ENCODE measurements around the gene TBC1D1. TPM values are rescaled to one million over a fixed set of nuclear protein-coding genes. Genes with fewer than 3 reads are reported as not detected.

The TBC1D1 gene
- total RNA-seq, 2 experiments from 2014 or later, result 40.7 to 46.5 TPM

DNA sequence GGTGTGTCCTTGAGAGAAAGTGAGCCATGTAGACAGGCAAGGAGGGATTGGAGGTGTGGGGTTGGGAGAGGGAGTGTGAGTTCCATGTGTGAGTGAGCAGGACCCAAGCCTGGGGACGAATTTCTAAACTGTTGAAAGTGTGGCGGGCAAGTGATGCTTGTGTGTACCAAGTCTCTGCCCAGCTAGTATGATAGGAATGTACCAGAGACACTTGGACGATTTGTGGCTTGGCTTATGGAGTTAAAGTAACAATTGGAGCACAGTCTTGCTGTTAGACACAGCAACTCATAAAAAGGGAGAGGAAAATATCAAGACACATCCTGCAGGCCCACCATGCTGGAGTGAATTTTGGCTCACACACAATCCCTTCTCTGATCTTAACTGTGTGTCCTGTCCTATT lies 77.9 kb downstream of the TBC1D1 start:
- Mint-ChIP-seq H3K4me1 (ENCODE audit: low read depth) (peaks cover 23% of the 10 kb centered on the region), H3K4me3 (no peak overlapping the region), H3K36me3 (ENCODE audit: low read depth) (peaks cover 7% of the 10 kb centered on the region), H3K27ac (no peak overlapping the region), H3K27me3 (no peaks in the 10 kb centered on the region), H3K9me3 (no peaks in the 10 kb centered on the region)
- ATAC-seq (ENCODE audit: poor library complexity) (no peak), DNase-seq (no peak)
- TF ChIP-seq, protein P1, sequence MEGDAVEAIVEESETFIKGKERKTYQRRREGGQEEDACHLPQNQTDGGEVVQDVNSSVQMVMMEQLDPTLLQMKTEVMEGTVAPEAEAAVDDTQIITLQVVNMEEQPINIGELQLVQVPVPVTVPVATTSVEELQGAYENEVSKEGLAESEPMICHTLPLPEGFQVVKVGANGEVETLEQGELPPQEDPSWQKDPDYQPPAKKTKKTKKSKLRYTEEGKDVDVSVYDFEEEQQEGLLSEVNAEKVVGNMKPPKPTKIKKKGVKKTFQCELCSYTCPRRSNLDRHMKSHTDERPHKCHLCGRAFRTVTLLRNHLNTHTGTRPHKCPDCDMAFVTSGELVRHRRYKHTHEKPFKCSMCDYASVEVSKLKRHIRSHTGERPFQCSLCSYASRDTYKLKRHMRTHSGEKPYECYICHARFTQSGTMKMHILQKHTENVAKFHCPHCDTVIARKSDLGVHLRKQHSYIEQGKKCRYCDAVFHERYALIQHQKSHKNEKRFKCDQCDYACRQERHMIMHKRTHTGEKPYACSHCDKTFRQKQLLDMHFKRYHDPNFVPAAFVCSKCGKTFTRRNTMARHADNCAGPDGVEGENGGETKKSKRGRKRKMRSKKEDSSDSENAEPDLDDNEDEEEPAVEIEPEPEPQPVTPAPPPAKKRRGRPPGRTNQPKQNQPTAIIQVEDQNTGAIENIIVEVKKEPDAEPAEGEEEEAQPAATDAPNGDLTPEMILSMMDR (IDR thresholded peaks at IDR 0.05), result no peak
- Histone ChIP-seq H3K4me1 (ENCODE audit: insufficient read depth, low read length) (no peaks in the 10 kb centered on the region), H3K36me3 (ENCODE audit: insufficient read depth, low read length) (peaks cover 2% of the 10 kb centered on the region), H3K27me3 (ENCODE audit: control insufficient read depth in 1 of 2, insufficient read depth in 2 of 2, low read length in 2 of 2) (no peaks in the 10 kb centered on the region), H3K4me3 (ENCODE audit: low read length) (no peak overlapping the region), H3K9me3 (ENCODE audit: control insufficient read depth in 1 of 2, insufficient read depth in 1 of 2, low read length in 2 of 2) (no peaks in the 10 kb centered on the region), H3K27ac (ENCODE audit: low read depth in 1 of 2, low read length in 2 of 2) (no peak overlapping the region)
- ChIA-PET POLR2A (no interaction called here), CTCF (no interaction called here)
- intact Hi-C loops (cut with DNase I, micrococcal nuclease), result no loop called here

DNA sequence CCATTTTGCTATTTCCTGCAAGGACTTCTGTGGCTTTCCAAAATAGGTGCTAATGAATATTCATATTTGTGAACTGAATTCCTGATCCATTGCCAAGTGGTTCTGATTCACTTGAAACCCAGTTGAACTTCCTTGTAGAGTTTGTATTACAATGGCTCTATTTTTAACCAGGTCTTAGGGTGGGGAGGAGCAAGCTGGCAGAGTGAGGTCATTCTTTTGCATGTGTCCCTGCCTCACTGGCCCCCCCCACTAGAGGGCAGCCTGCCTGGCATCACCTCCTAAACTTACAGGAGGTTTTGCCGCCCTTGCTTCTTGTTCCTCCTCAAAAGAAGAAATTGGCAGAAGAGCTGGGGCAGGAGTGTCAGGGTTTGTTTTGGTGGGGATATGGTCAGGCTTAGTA lies 79.8 kb downstream of the TBC1D1 start:
- POLR2A ChIA-PET, result no interaction called here
- peaks cover 2% of the 10 kb centered on the region for H3K36me3 ChIP-seq (ENCODE audit: insufficient read depth, low read length)
- H3K27ac ChIP-seq (ENCODE audit: low read depth in 1 of 2, low read length in 2 of 2), result no peak overlapping the region
- Mint-ChIP-seq H3K27me3 (no peaks in the 10 kb centered on the region), H3K36me3 (ENCODE audit: low read depth) (peaks cover 7% of the 10 kb centered on the region), H3K4me3 (no peak overlapping the region), H3K4me1 (ENCODE audit: low read depth) (peaks cover 23% of the 10 kb centered on the region), H3K27ac (no peak overlapping the region), H3K9me3 (no peaks in the 10 kb centered on the region)
- TF ChIP-seq, protein P1 (IDR thresholded peaks at IDR 0.05), result no peak
- CTCF ChIA-PET, result interaction anchor here (0.7 to 1.5 kb wide), 3 partner anchors 12 to 74 kb away, joined by 3 to 6 read pairs (median 4); no protein-coding TSS in a partner anchor
- H3K9me3 ChIP-seq (ENCODE audit: control insufficient read depth in 1 of 2, insufficient read depth in 1 of 2, low read length in 2 of 2), result no peaks in the 10 kb centered on the region
- peak in 13 of 14 experiments; percentile 19 to 79 (median 44) for DNase-seq
- no peak overlapping the region for H3K4me3 ChIP-seq (ENCODE audit: low read length)
- H3K4me1 ChIP-seq (ENCODE audit: insufficient read depth, low read length), result no peaks in the 10 kb centered on the region
- ATAC-seq (ENCODE audit: poor library complexity), result peak; percentile 91
- H3K27me3 ChIP-seq (ENCODE audit: control insufficient read depth in 1 of 2, insufficient read depth in 2 of 2, low read length in 2 of 2), result no peaks in the 10 kb centered on the region
- intact Hi-C loops (cut with DNase I, micrococcal nuclease), result loop anchor here (2.0 to 10.0 kb wide), 3 partner anchors 164 to 1384 kb away; no protein-coding TSS in a partner anchor

DNA sequence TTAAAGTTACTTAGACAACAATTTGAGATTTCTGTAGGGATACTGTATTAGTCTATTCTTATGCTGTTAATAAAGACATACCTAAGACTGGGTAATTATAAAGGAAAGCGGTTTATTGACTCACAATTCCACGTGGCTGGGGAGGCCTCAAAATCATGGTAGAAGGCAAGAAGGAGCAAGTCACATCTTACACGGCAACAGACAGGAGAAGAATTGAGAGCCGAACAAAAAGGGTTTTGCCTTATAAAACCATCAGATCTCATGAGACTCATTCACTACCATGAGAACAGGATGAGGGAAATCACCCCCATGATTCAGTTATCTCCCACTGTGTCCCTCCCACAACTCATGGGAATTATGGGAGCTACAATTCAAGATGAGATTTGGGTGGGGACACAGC lies 80.3 kb downstream of the TBC1D1 start:
- peaks cover 27% of the 10 kb centered on the region for H3K4me1 Mint-ChIP-seq (ENCODE audit: low read depth)
- CTCF ChIA-PET, result interaction anchor here (1.3 to 1.5 kb wide), 2 partner anchors 11 to 75 kb away, joined by 4 to 6 read pairs; no protein-coding TSS in a partner anchor
- no peak for ATAC-seq (ENCODE audit: poor library complexity)

More for the DNA sequence above, 80.3 kb downstream of the TBC1D1 start:
- Mint-ChIP-seq H3K9me3 (no peaks in the 10 kb centered on the region), H3K27me3 (no peaks in the 10 kb centered on the region), H3K4me3 (no peak overlapping the region), H3K36me3 (ENCODE audit: low read depth) (peaks cover 7% of the 10 kb centered on the region), H3K27ac (no peak overlapping the region)
- intact Hi-C loops (cut with DNase I, micrococcal nuclease), result loop anchor here (2.0 to 10.0 kb wide), 3 partner anchors 164 to 1384 kb away; no protein-coding TSS in a partner anchor
- POLR2A ChIA-PET, result no interaction called here
- peaks cover 2% of the 10 kb centered on the region for H3K36me3 ChIP-seq (ENCODE audit: insufficient read depth, low read length)
- H3K27ac ChIP-seq (ENCODE audit: low read depth in 1 of 2, low read length in 2 of 2), result no peak overlapping the region
- TF ChIP-seq, protein P1 (IDR thresholded peaks at IDR 0.05), result no peak
- no peaks in the 10 kb centered on the region for H3K4me1 ChIP-seq (ENCODE audit: insufficient read depth, low read length)
- no peak for DNase-seq
- H3K9me3 ChIP-seq (ENCODE audit: control insufficient read depth in 1 of 2, insufficient read depth in 1 of 2, low read length in 2 of 2), result no peaks in the 10 kb centered on the region
- H3K27me3 ChIP-seq (ENCODE audit: control insufficient read depth in 1 of 2, insufficient read depth in 2 of 2, low read length in 2 of 2), result no peaks in the 10 kb centered on the region
- no peak overlapping the region for H3K4me3 ChIP-seq (ENCODE audit: low read length)

All from CD4-positive, alpha-beta T cell (primary cell).